Spleen (tissue), 7 donors: ENCODE data around the gene TP53BP1.

Experiments used
- POLR2A ChIP-seq, 3 donors: fragments of 450-650 bp; IDR thresholded peaks; one replicate each; pipeline ENCODE4 v1.5.1; 2017; ENCODE audit warnings: antibody characterized with exemption in 3 of 3, mild to moderate bottlenecking in 1 of 3
- TF ChIP-seq, protein P1 (sequence below), 11 experiments: fragments of 200-600 bp in 7 of 11; fragments of 450-650 bp in 4 of 11; sonication (generic) in 4 of 11; IDR thresholded peaks in 8 of 11; conservative IDR thresholded peaks in 3 of 11; 1 replicate in 7 of 11; 2 replicates in 4 of 11; pipeline versions ENCODE4 v1.4.0 to v1.8.0; 2016 to 2021; ENCODE audit warnings: antibody characterized with exemption in 11 of 11, inconsistent platforms in 4 of 11, mild to moderate bottlenecking in 1 of 11
- donor health status: DM: no; HTN: no; CAD: no; lungs with moderate emphysema.
- donor health status: DM: no; HTN: no; CAD: no.
- donor health status: DM: no; HTN: no; CAD: no.

DNA sequence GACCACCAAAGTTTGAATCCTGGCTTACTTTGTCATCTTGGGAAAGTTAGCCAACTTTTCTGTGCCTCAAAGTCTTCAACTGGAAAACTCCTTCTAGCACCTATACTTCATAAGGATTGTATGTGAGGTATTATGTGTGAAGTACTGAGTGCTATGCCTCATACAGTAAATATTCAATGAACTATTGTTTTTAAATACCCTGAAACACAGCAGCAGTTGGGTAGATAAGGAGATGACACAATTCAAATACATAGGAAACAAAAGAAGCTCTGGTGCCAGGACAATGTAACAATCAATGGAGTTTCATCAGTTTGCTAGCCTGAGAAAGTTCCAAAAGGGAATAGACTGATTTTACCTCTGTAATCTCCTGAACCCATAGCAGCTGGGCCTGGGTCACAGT is 78.8 kb downstream of the TP53BP1 start:
- no peak for TF ChIP-seq POLR2A (IDR thresholded peaks at IDR 0.05)
- TF ChIP-seq, protein P1, sequence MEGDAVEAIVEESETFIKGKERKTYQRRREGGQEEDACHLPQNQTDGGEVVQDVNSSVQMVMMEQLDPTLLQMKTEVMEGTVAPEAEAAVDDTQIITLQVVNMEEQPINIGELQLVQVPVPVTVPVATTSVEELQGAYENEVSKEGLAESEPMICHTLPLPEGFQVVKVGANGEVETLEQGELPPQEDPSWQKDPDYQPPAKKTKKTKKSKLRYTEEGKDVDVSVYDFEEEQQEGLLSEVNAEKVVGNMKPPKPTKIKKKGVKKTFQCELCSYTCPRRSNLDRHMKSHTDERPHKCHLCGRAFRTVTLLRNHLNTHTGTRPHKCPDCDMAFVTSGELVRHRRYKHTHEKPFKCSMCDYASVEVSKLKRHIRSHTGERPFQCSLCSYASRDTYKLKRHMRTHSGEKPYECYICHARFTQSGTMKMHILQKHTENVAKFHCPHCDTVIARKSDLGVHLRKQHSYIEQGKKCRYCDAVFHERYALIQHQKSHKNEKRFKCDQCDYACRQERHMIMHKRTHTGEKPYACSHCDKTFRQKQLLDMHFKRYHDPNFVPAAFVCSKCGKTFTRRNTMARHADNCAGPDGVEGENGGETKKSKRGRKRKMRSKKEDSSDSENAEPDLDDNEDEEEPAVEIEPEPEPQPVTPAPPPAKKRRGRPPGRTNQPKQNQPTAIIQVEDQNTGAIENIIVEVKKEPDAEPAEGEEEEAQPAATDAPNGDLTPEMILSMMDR (IDR thresholded peaks at IDR 0.05 in 8 of 11, conservative IDR thresholded peaks at IDR 0.05 in 3 of 11): no peak
